Body of pancreas (tissue), 4 donors: ENCODE data around the gene TASL.

Experiments
- POLR2A ChIP-seq, 3 donors: fragments of 450-650 bp; IDR thresholded peaks; one replicate each; pipeline ENCODE4 v1.6.1; 2016; ENCODE audit warnings: antibody characterized with exemption in 3 of 3, mild to moderate bottlenecking in 2 of 3
- TF ChIP-seq, protein P1 (sequence below), 7 experiments: fragments of 450-650 bp in 4 of 7; fragments of 200-600 bp in 3 of 7; sonication (generic) in 3 of 7; IDR thresholded peaks; one replicate each; pipeline ENCODE4 v1.5.1; 2016 to 2019; ENCODE audit warnings: antibody characterized with exemption in 7 of 7

DNA sequence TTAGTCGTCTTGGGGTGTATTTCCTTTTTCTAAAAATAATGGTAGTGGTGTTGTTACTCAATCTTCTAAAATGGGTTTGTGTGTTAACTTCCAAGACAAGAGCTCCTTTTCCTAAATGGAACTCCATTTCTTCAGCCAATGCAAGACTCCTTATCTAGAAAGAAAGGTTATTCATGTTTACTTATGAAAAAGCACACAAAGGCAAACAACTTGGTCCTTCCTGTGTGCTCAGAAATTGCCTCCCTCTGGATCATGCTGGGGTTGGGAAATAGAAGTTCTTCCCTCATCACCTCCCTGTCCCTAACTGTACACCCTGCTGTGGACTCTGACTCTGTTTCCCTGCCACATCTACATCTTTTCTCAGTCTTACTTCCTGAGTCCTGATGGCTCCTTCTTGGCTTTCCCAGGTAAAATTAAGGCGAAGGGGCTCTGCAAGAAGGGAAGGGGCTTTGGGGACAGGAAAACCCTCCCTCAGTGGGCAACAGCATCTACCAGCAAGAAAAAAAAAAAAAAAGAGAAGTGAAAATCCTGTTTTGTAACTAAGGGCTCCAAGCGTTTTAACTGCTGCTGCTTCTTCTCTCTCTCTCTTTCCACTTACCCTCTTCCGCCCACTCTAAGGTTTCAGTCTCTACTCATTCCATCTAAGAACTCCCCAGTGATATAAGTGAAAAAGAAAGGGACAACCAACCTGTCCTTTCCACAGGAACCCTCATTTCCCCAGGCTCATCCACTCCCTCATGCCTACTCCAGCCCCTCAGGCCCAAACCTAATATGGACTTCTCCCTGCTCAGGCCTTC is 19.8 kb upstream of the TASL start:
- TF ChIP-seq, protein P1, sequence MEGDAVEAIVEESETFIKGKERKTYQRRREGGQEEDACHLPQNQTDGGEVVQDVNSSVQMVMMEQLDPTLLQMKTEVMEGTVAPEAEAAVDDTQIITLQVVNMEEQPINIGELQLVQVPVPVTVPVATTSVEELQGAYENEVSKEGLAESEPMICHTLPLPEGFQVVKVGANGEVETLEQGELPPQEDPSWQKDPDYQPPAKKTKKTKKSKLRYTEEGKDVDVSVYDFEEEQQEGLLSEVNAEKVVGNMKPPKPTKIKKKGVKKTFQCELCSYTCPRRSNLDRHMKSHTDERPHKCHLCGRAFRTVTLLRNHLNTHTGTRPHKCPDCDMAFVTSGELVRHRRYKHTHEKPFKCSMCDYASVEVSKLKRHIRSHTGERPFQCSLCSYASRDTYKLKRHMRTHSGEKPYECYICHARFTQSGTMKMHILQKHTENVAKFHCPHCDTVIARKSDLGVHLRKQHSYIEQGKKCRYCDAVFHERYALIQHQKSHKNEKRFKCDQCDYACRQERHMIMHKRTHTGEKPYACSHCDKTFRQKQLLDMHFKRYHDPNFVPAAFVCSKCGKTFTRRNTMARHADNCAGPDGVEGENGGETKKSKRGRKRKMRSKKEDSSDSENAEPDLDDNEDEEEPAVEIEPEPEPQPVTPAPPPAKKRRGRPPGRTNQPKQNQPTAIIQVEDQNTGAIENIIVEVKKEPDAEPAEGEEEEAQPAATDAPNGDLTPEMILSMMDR (IDR thresholded peaks at IDR 0.05), result no peak
- TF ChIP-seq POLR2A (IDR thresholded peaks at IDR 0.05), result no peak
